IMR-90 (cell line): ENCODE data around the gene TPST1. TPM values are rescaled to one million over a fixed set of nuclear protein-coding genes. Genes with fewer than 3 reads are reported as not detected.
A peak's percentile ranks its signal among the peaks of the same experiment; 100 is the strongest.

ENCODE experiments used
- ATAC-seq: fragments of 200-7000 bp; cut with Tn5 transposase; 2 replicates; pipeline ENCODE4 v1.9.1; 2020; ENCODE audit warnings: low read depth, mild to moderate bottlenecking, moderate library complexity
- BruUV-seq: library from RNA; stranded (reverse); fragments of 400-500 nt; replicated peaks from 2 replicates; lab custom pipeline; 2021; lab: Mats Ljungman, UMichigan
- CTCF ChIA-PET: fragments of 300-600 bp; formaldehyde crosslinking; extraction: SDS; loops from one replicate; lab custom pipeline; 2021; ENCODE audit warnings: antibody characterized with exemption; lab: Yijun Ruan, JAX
- POLR2A ChIA-PET: fragments of 300-600 bp; sonication (Branson Sonifier 250); formaldehyde crosslinking; loops from one replicate; lab custom pipeline; 2022; ENCODE audit warnings: antibody characterized with exemption; ENCODE audit not compliant: unreplicated experiment; lab: Charles Lee
- DNase-seq: peaks from one replicate; pipeline ENCODE4 v3.0.0; 2013
- H2AFZ ChIP-seq: replicated peaks from 2 replicates; pipeline ENCODE3; 2013; ENCODE audit warnings: low read length, mild to moderate bottlenecking; ENCODE audit not compliant: poor library complexity
- H2AK5ac ChIP-seq: 2 replicates; pipeline ENCODE4 v1.6.1; 2013; ENCODE audit warnings: low read depth, low read length, inconsistent platforms
- H2AK9ac ChIP-seq: replicated peaks from 2 replicates; pipeline ENCODE3; 2013; ENCODE audit warnings: mild to moderate bottlenecking, low read depth, low read length, moderate library complexity; ENCODE audit not compliant: poor library complexity
- H2BK120ac ChIP-seq: 2 replicates; pipeline ENCODE4 v1.6.1; 2013; ENCODE audit warnings: low read depth, low read length, inconsistent platforms
- H2BK15ac ChIP-seq: 3 replicates; pipeline ENCODE4 v1.6.1; 2013; ENCODE audit warnings: low read depth, low read length, inconsistent platforms
- H2BK20ac ChIP-seq: 2 replicates; pipeline ENCODE4 v1.6.1; 2013; ENCODE audit warnings: low read depth, mild to moderate bottlenecking, inconsistent platforms, low read length, moderate library complexity
- H2BK5ac ChIP-seq: 2 replicates; pipeline ENCODE4 v1.6.1; 2013; ENCODE audit warnings: mild to moderate bottlenecking, low read depth, low read length, inconsistent platforms; ENCODE audit not compliant: poor library complexity, severe bottlenecking
- H3K14ac ChIP-seq: replicated peaks from 2 replicates; pipeline ENCODE4 v1.6.1; 2013; ENCODE audit warnings: low read depth, low read length, inconsistent platforms
- H3K18ac ChIP-seq: 2 replicates; pipeline ENCODE4 v1.6.1; 2013; ENCODE audit warnings: low read depth, low read length, control low read depth
- H3K23ac ChIP-seq: 2 replicates; pipeline ENCODE4 v1.6.1; 2013; ENCODE audit warnings: low read depth, low read length, inconsistent platforms
- H3K27ac ChIP-seq: 2 replicates; pipeline ENCODE4 v1.5.1; 2013; ENCODE audit warnings: mild to moderate bottlenecking, control low read depth, low read length; ENCODE audit not compliant: insufficient read depth
- H3K27me3 ChIP-seq: 2 replicates; pipeline ENCODE4 v1.6.1; 2013; ENCODE audit warnings: low read length; ENCODE audit not compliant: control insufficient read depth, insufficient read depth
- H3K36me3 ChIP-seq: 2 replicates; pipeline ENCODE4 v1.6.1; 2013; ENCODE audit warnings: low read length, mixed read lengths; ENCODE audit not compliant: control insufficient read depth, insufficient read depth
- H3K4ac ChIP-seq: 2 replicates; pipeline ENCODE4 v1.6.1; 2013; ENCODE audit warnings: low read depth, low read length, inconsistent platforms
- H3K4me1 ChIP-seq: 2 replicates; pipeline ENCODE4 v1.6.1; 2013; ENCODE audit warnings: low read length, mixed read lengths; ENCODE audit not compliant: control insufficient read depth, insufficient read depth
- H3K4me2 ChIP-seq: 2 replicates; pipeline ENCODE4 v1.6.1; 2013; ENCODE audit warnings: low read depth, mild to moderate bottlenecking, control low read depth, low read length, moderate library complexity
- H3K4me3 ChIP-seq: 2 replicates; pipeline ENCODE4 v1.5.1; 2013; ENCODE audit warnings: low read depth, mild to moderate bottlenecking, control low read depth, low read length, moderate library complexity; ENCODE audit not compliant: insufficient read depth
- H3K56ac ChIP-seq: 2 replicates; pipeline ENCODE4 v1.6.1; 2013; ENCODE audit warnings: low read length, inconsistent platforms; ENCODE audit not compliant: insufficient read depth; ENCODE audit errors: extremely low read depth
- H3K79me1 ChIP-seq, 2 experiments: 2 replicates each; pipeline ENCODE4 v1.6.1; 2013; ENCODE audit warnings: low read length in 2 of 2, inconsistent platforms in 1 of 2, low read depth in 1 of 2
- H3K9ac ChIP-seq: 2 replicates; pipeline ENCODE4 v1.6.1; 2013; ENCODE audit warnings: low read depth, low read length, control low read depth
- H3K9me1 ChIP-seq: 2 replicates; pipeline ENCODE4 v1.6.1; 2013; ENCODE audit warnings: low read length, inconsistent platforms; ENCODE audit not compliant: insufficient read depth
- H3K9me3 ChIP-seq: 2 replicates; pipeline ENCODE4 v1.6.1; 2013; ENCODE audit warnings: low read length; ENCODE audit not compliant: control insufficient read depth, insufficient read depth
- H4K20me1 ChIP-seq: 2 replicates; pipeline ENCODE4 v1.6.1; 2013; ENCODE audit warnings: low read length, inconsistent platforms; ENCODE audit not compliant: insufficient read depth
- H4K5ac ChIP-seq: 2 replicates; pipeline ENCODE4 v1.6.1; 2013; ENCODE audit warnings: mild to moderate bottlenecking, low read depth, low read length, control low read depth
- H4K8ac ChIP-seq, 2 experiments: 2 replicates each; pipeline ENCODE4 v1.6.1; 2013; ENCODE audit warnings: low read depth in 2 of 2, low read length in 2 of 2, control low read depth in 1 of 2, inconsistent platforms in 1 of 2
- H4K91ac ChIP-seq: 2 replicates; pipeline ENCODE4 v1.6.1; 2013; ENCODE audit warnings: low read depth, low read length, inconsistent platforms; ENCODE audit not compliant: insufficient read depth
- BHLHE40 ChIP-seq: fragments of 150-350 bp; IDR thresholded peaks from 2 replicates; pipeline ENCODE4 v1.6.1; 2016; ENCODE audit warnings: mild to moderate bottlenecking, low read depth, low read length
- FOS ChIP-seq: fragments of 150-350 bp; IDR thresholded peaks from 2 replicates; pipeline ENCODE4 v1.6.1; 2016; ENCODE audit warnings: low read depth, low read length
- MAFK ChIP-seq: IDR thresholded peaks from 2 replicates; pipeline ENCODE4 v1.6.1; 2012; ENCODE audit warnings: low read depth, low read length, improper control_type of control experiment
- MXI1 ChIP-seq: IDR thresholded peaks from 2 replicates; pipeline ENCODE4 v1.6.1; 2012; ENCODE audit warnings: low read depth, mild to moderate bottlenecking, low read length, moderate library complexity, borderline replicate concordance
- SMC3 ChIP-seq: fragments of 150-350 bp; IDR thresholded peaks from 2 replicates; pipeline ENCODE4 v1.6.1; 2016; ENCODE audit warnings: low read depth, mild to moderate bottlenecking, antibody characterized with exemption, low read length, moderate library complexity
- WGBS, 2 experiments: methylation state at CpG; one replicate each; pipeline versions ENCODE4 v1.1.5 to v1.1.7; 2013; ENCODE audit warnings: missing lambda C conversion rate in 2 of 2; ENCODE audit not compliant: insufficient read length in 1 of 2; ENCODE audit errors: extremely low coverage in 2 of 2; 5-methylcytosine and 5-hydroxymethylcytosine counted together
- dilution Hi-C: fragments of 300-500 bp; cut with HindIII; formaldehyde crosslinking; loops from one replicate; pipeline ENCODE4 v1.14.3; 2018; ENCODE audit warnings: low sequenced_read_pairs; ENCODE audit not compliant: unreplicated experiment
- in situ Hi-C: fragments of 300-500 bp; cut with MboI; formaldehyde crosslinking; loops from 3 replicates; pipeline ENCODE4 v1.14.3; 2019; ENCODE audit warnings: low sequenced_read_pairs, inconsistent platforms, mixed read lengths
- intact Hi-C: fragments of 100-400 bp; cut with micrococcal nuclease; formaldehyde crosslinking; loops from 2 replicates; pipeline ENCODE4 v1.10.0; 2022
- polyA plus RNA-seq, 3 experiments: library from polyadenylated mRNA; depleted of rRNA; stranded (reverse); fragments of >200 nt; gene quantifications; 2 replicates each; pipeline ENCODE4 v1.2.3, GENCODE V29; 2012; ENCODE audit warnings: low replicate concordance in 1 of 3
- total RNA-seq: library from RNA; depleted of rRNA; stranded (reverse); fragments of >200 nt; gene quantifications from 2 replicates; pipeline ENCODE4 v1.2.3, GENCODE V29; 2012
- TF ChIP-seq, protein P1 (sequence below): conservative IDR thresholded peaks from 2 replicates; pipeline ENCODE4 v1.5.1; 2012; ENCODE audit warnings: mild to moderate bottlenecking, low read depth, low read length, improper control_type of control experiment
- TF ChIP-seq, protein P2 (sequence below): fragments of 150-350 bp; IDR thresholded peaks from 2 replicates; pipeline ENCODE4 v1.6.1; 2016; ENCODE audit warnings: low read depth, mild to moderate bottlenecking, low read length, moderate library complexity, borderline replicate concordance

The TPST1 gene
- total and polyA plus RNA-seq, 2 of the 4 experiments (the other 2 are of a cell fraction), result 37.7 to 58.6 TPM

DNA sequence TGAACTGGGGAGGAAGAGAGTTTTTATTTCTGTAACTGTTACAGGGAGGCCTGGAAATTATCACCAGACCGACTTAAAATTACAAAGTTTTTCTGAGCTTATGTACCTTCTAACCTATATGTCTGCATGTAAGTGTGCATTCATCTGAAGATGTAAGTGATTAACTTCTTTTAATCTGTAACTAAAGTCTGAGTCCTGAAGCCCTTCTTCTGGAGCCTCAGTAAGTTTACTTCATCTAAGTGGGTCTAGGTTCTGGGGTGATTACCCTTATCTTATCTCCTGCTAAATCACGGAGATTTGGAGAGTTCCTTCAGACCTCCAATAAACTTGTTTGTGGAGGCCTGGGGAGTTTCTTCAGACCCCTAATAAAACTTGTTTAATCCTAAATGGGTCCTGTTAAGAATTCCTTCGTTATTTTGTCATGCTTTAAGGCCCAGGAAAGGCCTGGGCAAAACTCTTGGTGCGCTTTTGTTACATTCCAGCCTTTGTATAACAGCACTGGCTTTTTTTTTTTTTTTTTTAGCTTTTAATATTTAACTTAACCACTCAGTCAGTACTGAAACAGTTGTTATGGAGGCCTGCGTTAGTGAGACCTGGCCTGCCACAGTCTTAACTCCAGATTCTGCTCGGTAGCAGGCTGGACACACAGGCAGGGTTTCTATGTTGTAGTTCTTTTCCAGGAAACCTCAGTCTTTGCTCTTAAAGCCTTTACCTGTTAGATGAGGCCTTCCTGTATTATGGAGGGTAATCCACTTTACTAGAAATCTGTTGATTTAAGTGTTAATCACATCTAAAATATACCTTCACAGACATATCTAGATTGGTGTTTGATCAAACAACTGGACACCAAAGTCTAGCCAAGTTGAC, 33.0 kb downstream of the TPST1 start:
- no peaks in the 10 kb centered on the region for H3K27me3 ChIP-seq
- peak overlapping the region; percentile 27; the same call in 1 of the 2 replicates for H3K14ac ChIP-seq
- WGBS, 2 experiments, result no CpG with 5 or more reads among the region's 6 CpGs
- H2AFZ ChIP-seq, result no peak overlapping the region
- in situ Hi-C loops, result no loop called here
- H3K9me1 ChIP-seq, result peaks cover 15% of the 10 kb centered on the region
- peak overlapping the region; percentile 10; the same call in 1 of the 2 replicates for H3K9ac ChIP-seq
- no peak overlapping the region for H2AK9ac ChIP-seq
- H3K4me3 ChIP-seq, result no peak overlapping the region
- H4K20me1 ChIP-seq, result peaks cover 16% of the 10 kb centered on the region
- peak overlapping the region; percentile 21 for H3K18ac ChIP-seq
- H3K27ac ChIP-seq, result peak overlapping the region; percentile 36; the same call in 1 of the 2 replicates
- H3K23ac ChIP-seq, result 0 out of 2 replicates have a peak overlapping the region, but pooled peaks have one; percentile 5
- 0 out of 3 replicates have a peak overlapping the region, but pooled peaks have one; percentile 45 for H2BK15ac ChIP-seq
- H2BK20ac ChIP-seq, result no peak overlapping the region
- peak overlapping the region; percentile 5; the same call in 1 of the 2 replicates for H4K91ac ChIP-seq
- dilution Hi-C loops, result no loop called here
- H3K9me3 ChIP-seq, result no peaks in the 10 kb centered on the region
- TF ChIP-seq MXI1 (no peak), BHLHE40 (no peak), MAFK (no peak), SMC3 (no peak), FOS (no peak)
- TF ChIP-seq, protein P1, sequence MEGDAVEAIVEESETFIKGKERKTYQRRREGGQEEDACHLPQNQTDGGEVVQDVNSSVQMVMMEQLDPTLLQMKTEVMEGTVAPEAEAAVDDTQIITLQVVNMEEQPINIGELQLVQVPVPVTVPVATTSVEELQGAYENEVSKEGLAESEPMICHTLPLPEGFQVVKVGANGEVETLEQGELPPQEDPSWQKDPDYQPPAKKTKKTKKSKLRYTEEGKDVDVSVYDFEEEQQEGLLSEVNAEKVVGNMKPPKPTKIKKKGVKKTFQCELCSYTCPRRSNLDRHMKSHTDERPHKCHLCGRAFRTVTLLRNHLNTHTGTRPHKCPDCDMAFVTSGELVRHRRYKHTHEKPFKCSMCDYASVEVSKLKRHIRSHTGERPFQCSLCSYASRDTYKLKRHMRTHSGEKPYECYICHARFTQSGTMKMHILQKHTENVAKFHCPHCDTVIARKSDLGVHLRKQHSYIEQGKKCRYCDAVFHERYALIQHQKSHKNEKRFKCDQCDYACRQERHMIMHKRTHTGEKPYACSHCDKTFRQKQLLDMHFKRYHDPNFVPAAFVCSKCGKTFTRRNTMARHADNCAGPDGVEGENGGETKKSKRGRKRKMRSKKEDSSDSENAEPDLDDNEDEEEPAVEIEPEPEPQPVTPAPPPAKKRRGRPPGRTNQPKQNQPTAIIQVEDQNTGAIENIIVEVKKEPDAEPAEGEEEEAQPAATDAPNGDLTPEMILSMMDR, result no peak
- TF ChIP-seq, protein P2, sequence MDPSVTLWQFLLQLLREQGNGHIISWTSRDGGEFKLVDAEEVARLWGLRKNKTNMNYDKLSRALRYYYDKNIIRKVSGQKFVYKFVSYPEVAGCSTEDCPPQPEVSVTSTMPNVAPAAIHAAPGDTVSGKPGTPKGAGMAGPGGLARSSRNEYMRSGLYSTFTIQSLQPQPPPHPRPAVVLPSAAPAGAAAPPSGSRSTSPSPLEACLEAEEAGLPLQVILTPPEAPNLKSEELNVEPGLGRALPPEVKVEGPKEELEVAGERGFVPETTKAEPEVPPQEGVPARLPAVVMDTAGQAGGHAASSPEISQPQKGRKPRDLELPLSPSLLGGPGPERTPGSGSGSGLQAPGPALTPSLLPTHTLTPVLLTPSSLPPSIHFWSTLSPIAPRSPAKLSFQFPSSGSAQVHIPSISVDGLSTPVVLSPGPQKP, result no peak
- ATAC-seq (peak; percentile 48), DNase-seq (no peak)
- no peak overlapping the region for H3K56ac ChIP-seq
- ChIA-PET CTCF (interaction anchor here (1.0 kb wide), 1 partner anchor 21 kb away, joined by 3 read pairs; no protein-coding TSS in a partner anchor), POLR2A (no interaction called here)
- H2BK5ac ChIP-seq, result no peak overlapping the region
- no TSS peak for BruUV-seq
- H3K36me3 ChIP-seq, result peaks cover 6% of the 10 kb centered on the region
- intact Hi-C loops, result no loop called here
- H3K4me2 ChIP-seq, result peak overlapping the region; percentile 25
- H4K8ac ChIP-seq, result no peak overlapping the region; a peak in 1 of 4 replicates
- no peak overlapping the region for H2AK5ac ChIP-seq
- H3K4me1 ChIP-seq, result peaks cover 18% of the 10 kb centered on the region
- peak overlapping the region; percentile 58 for H3K4ac ChIP-seq
- H2BK120ac ChIP-seq, result no peak overlapping the region; the same call in 1 of the 2 replicates
- H3K79me1 ChIP-seq, result peaks cover 23 to 62% of the 10 kb centered on the region in 2 experiments
- H4K5ac ChIP-seq, result peak overlapping the region; percentile 54
